ENCODE data around the gene TMEM247. TPM values are rescaled to one million over a fixed set of nuclear protein-coding genes. Genes with fewer than 3 reads are reported as not detected.

Gene TMEM247
- total RNA-seq, 1 donor from 2014 or later = not detected

DNA sequence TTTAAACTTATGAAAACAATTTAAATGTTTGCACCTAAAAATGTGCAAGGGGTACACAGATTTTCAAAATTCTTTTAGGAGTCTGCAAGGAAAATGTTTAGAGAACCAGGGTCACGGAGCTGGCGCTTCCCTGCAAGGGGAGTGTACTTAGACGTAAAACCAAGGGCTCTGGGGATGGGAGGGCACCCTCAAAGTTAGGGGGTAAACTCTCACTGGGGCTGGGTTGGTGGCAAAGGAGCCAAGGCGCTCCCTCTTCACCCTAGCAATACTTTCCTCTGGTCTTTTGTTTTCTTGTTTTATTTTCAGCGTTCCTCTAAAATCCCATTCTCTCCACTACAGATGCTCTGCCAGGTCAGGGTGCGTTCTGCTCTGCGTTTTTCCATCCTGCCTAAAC, 20.0 kb downstream of the TMEM247 start:
- H3K4me2 ChIP-seq (ENCODE audit: low read length) = peak overlapping the region; percentile 96
- peaks cover 6% of the 10 kb centered on the region for H3K4me1 ChIP-seq (ENCODE audit: insufficient read depth, low read length)
- Mint-ChIP-seq H3K4me3 (ENCODE audit: unreplicated experiment) (peak overlapping the region; percentile 95), H3K27me3 (ENCODE audit: low read depth, unreplicated experiment) (peaks cover 14% of the 10 kb centered on the region), H3K27ac (ENCODE audit: unreplicated experiment) (peak overlapping the region; percentile 19), H3K4me1 (ENCODE audit: low read depth, unreplicated experiment) (peaks cover 15% of the 10 kb centered on the region), H3K9me3 (ENCODE audit: unreplicated experiment) (peaks cover 5% of the 10 kb centered on the region), H3K36me3 (ENCODE audit: low read depth, unreplicated experiment) (no peaks in the 10 kb centered on the region)
- H3K27ac ChIP-seq (ENCODE audit: low read depth, low read length) = no peak overlapping the region
- H3K36me3 ChIP-seq (ENCODE audit: insufficient read depth, low read length) = no peaks in the 10 kb centered on the region
- no peaks in the 10 kb centered on the region for H3K9me3 ChIP-seq (ENCODE audit: insufficient read depth, low read depth, low read length)
- no peak overlapping the region for H2AFZ ChIP-seq (ENCODE audit: low read depth, low read length)
- TF ChIP-seq CTCF (IDR thresholded peaks at IDR 0.05; ENCODE audit: insufficient read depth, low read depth, low read length) (no peak), EZH2 (IDR thresholded peaks at IDR 0.05; ENCODE audit: insufficient read depth, low read length) (no peak)
- DNase-seq (ENCODE audit: low read depth) (no peak), FAIRE-seq (no peak)
- no peaks in the 10 kb centered on the region for H3K79me2 ChIP-seq (ENCODE audit: insufficient read depth, low read length)
- peak overlapping the region; percentile 77 for H3K4me3 ChIP-seq (ENCODE audit: insufficient read depth, low read depth, low read length)
- H4K20me1 ChIP-seq (ENCODE audit: insufficient read depth, low read length) = no peaks in the 10 kb centered on the region
- H3K27me3 ChIP-seq (ENCODE audit: insufficient read depth, low read length) = no peaks in the 10 kb centered on the region
- H3K9ac ChIP-seq (ENCODE audit: low read length) = peak overlapping the region; percentile 82

DNA sequence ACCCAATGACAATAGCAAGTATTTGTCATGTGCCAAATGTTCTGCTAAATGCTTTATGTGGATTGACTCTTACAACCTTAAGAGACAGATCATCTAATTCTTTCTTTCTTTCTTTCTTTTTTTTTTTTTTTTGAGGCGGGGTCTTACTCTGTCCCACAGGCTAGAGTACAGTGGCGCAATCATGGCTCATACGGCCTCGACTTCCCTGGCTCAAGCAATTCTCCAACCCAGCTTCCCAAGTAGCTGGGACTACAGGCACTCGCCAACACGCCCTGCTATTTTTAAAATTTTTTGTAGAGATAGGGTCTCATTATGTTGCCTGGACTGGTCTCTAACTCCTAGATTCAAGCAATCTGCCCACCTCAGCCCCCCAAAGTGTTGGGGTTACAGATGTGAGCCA, 21.4 kb downstream of the TMEM247 start:
- peaks cover 6% of the 10 kb centered on the region for H3K9me3 Mint-ChIP-seq (ENCODE audit: unreplicated experiment)
- H3K4me1 Mint-ChIP-seq (ENCODE audit: low read depth, unreplicated experiment) = peaks cover 7% of the 10 kb centered on the region
- Histone ChIP-seq H3K27me3 (ENCODE audit: insufficient read depth, low read length) (no peaks in the 10 kb centered on the region), H3K4me1 (ENCODE audit: insufficient read depth, low read length) (peaks cover 1% of the 10 kb centered on the region), H3K4me2 (ENCODE audit: low read length) (no peak overlapping the region), H3K27ac (ENCODE audit: low read depth, low read length) (no peak overlapping the region), H3K36me3 (ENCODE audit: insufficient read depth, low read length) (no peaks in the 10 kb centered on the region), H2AFZ (ENCODE audit: low read depth, low read length) (no peak overlapping the region), H3K9ac (ENCODE audit: low read length) (no peak overlapping the region), H3K79me2 (ENCODE audit: insufficient read depth, low read length) (no peaks in the 10 kb centered on the region), H4K20me1 (ENCODE audit: insufficient read depth, low read length) (no peaks in the 10 kb centered on the region), H3K4me3 (ENCODE audit: insufficient read depth, low read depth, low read length) (no peak overlapping the region), H3K9me3 (ENCODE audit: insufficient read depth, low read depth, low read length) (no peaks in the 10 kb centered on the region)
- peaks cover 16% of the 10 kb centered on the region for H3K27me3 Mint-ChIP-seq (ENCODE audit: low read depth, unreplicated experiment)
- H3K4me3 Mint-ChIP-seq (ENCODE audit: unreplicated experiment) = no peak overlapping the region
- FAIRE-seq = no peak
- no peak overlapping the region for H3K27ac Mint-ChIP-seq (ENCODE audit: unreplicated experiment)
- no peaks in the 10 kb centered on the region for H3K36me3 Mint-ChIP-seq (ENCODE audit: low read depth, unreplicated experiment)
- DNase-seq (ENCODE audit: low read depth) = no peak
- TF ChIP-seq EZH2 (IDR thresholded peaks at IDR 0.05; ENCODE audit: insufficient read depth, low read length) (no peak), CTCF (IDR thresholded peaks at IDR 0.05; ENCODE audit: insufficient read depth, low read depth, low read length) (no peak)

- TF ChIP-seq EZH2 (IDR thresholded peaks at IDR 0.05; ENCODE audit: insufficient read depth, low read length) (no peak), CTCF (IDR thresholded peaks at IDR 0.05; ENCODE audit: insufficient read depth, low read depth, low read length) (no peak)
- no peak overlapping the region for H2AFZ ChIP-seq (ENCODE audit: low read depth, low read length)
- H3K27me3 ChIP-seq (ENCODE audit: insufficient read depth, low read length) = no peaks in the 10 kb centered on the region
- H3K9ac ChIP-seq (ENCODE audit: low read length) = no peak overlapping the region
- Mint-ChIP-seq H3K9me3 (ENCODE audit: unreplicated experiment) (peaks cover 6% of the 10 kb centered on the region), H3K4me3 (ENCODE audit: unreplicated experiment) (no peak overlapping the region), H3K4me1 (ENCODE audit: low read depth, unreplicated experiment) (peaks cover 3% of the 10 kb centered on the region), H3K27ac (ENCODE audit: unreplicated experiment) (no peak overlapping the region), H3K36me3 (ENCODE audit: low read depth, unreplicated experiment) (no peaks in the 10 kb centered on the region), H3K27me3 (ENCODE audit: low read depth, unreplicated experiment) (peaks cover 22% of the 10 kb centered on the region)
- H3K9me3 ChIP-seq (ENCODE audit: insufficient read depth, low read depth, low read length) = no peaks in the 10 kb centered on the region
- H3K4me3 ChIP-seq (ENCODE audit: insufficient read depth, low read depth, low read length) = no peak overlapping the region
- no peaks in the 10 kb centered on the region for H3K79me2 ChIP-seq (ENCODE audit: insufficient read depth, low read length)
- DNase-seq (ENCODE audit: low read depth) = no peak
- no peaks in the 10 kb centered on the region for H3K36me3 ChIP-seq (ENCODE audit: insufficient read depth, low read length)
- no peak overlapping the region for H3K4me2 ChIP-seq (ENCODE audit: low read length)
- FAIRE-seq = no peak
- no peak overlapping the region for H3K27ac ChIP-seq (ENCODE audit: low read depth, low read length)
- H4K20me1 ChIP-seq (ENCODE audit: insufficient read depth, low read length) = no peaks in the 10 kb centered on the region
- no peaks in the 10 kb centered on the region for H3K4me1 ChIP-seq (ENCODE audit: insufficient read depth, low read length)
Measured at GRCh38 chr2:46502291-46502885, 23.0 kb downstream of the TMEM247 start.

Measured in astrocyte (in vitro differentiated cells and primary cell).